Bronchial epithelial cell (primary cell): ENCODE measurements around the gene MICAL1. TPM values are rescaled to one million over a fixed set of nuclear protein-coding genes. Genes with fewer than 3 reads are reported as not detected.

Experiments
- DNase-seq: peaks from one replicate; pipeline ENCODE4 v3.0.0-alpha.2; 2010; ENCODE audit warnings: low read depth
- FAIRE-seq: peaks from 2 replicates; lab custom pipeline; 2011; peaks lifted over from hg19 to GRCh38; lab: Jason Lieb, UNC
- H3K27me3 ChIP-seq: 2 replicates; pipeline ENCODE4 v1.5.1; 2011; ENCODE audit warnings: low read length; ENCODE audit not compliant: control insufficient read depth, insufficient read depth
- H3K36me3 ChIP-seq: 2 replicates; pipeline ENCODE4 v1.5.1; 2011; ENCODE audit warnings: low read length; ENCODE audit not compliant: control insufficient read depth, insufficient read depth
- H3K4me3 ChIP-seq: 2 replicates; pipeline ENCODE4 v1.5.1; 2011; ENCODE audit warnings: mild to moderate bottlenecking, low read depth, low read length, control low read depth
- CTCF ChIP-seq: IDR thresholded peaks from 2 replicates; pipeline ENCODE4 v1.5.1; 2011; ENCODE audit warnings: mild to moderate bottlenecking, moderate library complexity, low read length, control low read depth, inconsistent platforms; ENCODE audit not compliant: insufficient read depth, severe bottlenecking
- total RNA-seq: library from RNA; depleted of rRNA; stranded (reverse); fragments of >200 nt; gene quantifications from 2 replicates; pipeline ENCODE4 v1.2.1, GENCODE V29; 2014

Gene MICAL1
- total RNA-seq, 1 donor from 2014 or later: 14.2 TPM

DNA sequence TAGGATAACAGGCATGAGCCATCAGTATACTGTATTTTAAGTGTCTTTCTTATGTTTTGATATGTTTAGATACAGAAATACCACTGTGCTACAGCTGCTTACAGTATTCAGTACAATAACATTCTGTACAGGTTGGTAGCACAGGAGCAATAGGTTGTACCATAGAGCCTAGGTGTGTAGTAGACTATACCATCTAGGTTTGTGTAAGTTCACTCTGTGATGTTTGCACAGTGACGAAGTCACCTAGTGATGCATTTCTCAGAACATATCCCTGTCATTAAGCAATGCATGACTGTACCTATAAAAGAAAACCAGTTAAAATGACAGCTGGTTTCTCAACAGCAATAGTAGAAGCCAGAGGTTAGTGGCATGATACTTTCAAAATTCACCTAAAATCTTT is 30.5 kb upstream of the MICAL1 start:
- FAIRE-seq (no peak), DNase-seq (peak; percentile 94)
- Histone ChIP-seq H3K4me3 (no peak overlapping the region), H3K36me3 (peaks cover 4% of the 10 kb centered on the region), H3K27me3 (no peaks in the 10 kb centered on the region)
- TF ChIP-seq CTCF: no peak

- DNase-seq (peak; percentile 61), FAIRE-seq (no peak)
- no peaks in the 10 kb centered on the region for H3K27me3 ChIP-seq
- H3K36me3 ChIP-seq: peaks cover 7% of the 10 kb centered on the region
- TF ChIP-seq CTCF: no peak
- H3K4me3 ChIP-seq: no peak overlapping the region
Measured at GRCh38 chr6:109485266-109485935, 29.8 kb upstream of the MICAL1 start.

DNA sequence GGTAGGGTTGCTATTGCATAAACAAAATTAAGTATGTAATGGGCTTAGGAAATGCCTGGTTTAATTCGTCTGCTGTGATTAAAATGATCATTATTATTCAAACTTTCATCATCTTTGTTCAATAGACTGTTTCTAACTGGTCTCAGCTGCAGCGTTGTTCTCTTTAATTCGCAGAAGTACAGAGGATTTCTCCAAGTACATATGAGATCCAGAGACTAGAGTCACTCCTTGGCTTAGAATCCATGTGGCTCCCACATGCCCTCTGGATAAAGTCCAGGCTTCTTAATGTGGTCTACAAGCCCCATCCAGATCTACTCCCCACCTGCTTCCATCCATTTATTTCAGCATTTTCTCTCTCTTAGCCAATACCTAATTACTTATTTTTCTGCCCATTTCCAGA is 28.6 kb upstream of the MICAL1 start:
- FAIRE-seq (no peak), DNase-seq (no peak)
- no peak for TF ChIP-seq CTCF
- Histone ChIP-seq H3K27me3 (no peaks in the 10 kb centered on the region), H3K36me3 (peaks cover 7% of the 10 kb centered on the region), H3K4me3 (no peak overlapping the region)

DNA sequence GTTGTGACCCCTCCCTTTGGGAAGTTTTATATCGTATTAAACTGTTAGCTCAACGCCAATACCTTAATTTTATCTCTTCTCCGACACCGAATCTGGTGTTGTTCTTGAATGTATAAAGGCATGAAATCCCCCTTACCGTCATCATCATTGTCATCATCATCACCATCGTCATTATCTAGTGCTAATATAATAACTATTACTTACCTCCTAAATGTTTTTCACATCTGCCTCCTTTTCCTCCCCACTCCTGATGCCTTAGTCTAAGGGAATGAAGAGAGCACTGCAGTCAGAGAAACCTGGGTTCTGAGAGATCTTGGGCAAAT is 28.1 kb upstream of the MICAL1 start:
- no peak for FAIRE-seq
- DNase-seq: peak; percentile 33
- Histone ChIP-seq H3K4me3 (peak overlapping the region; percentile 21), H3K36me3 (peaks cover 7% of the 10 kb centered on the region), H3K27me3 (no peaks in the 10 kb centered on the region)
- no peak for TF ChIP-seq CTCF

GRCh38 chr6:109482905-109483734 is 27.5 kb upstream of the MICAL1 start, which contains the start of gene ZBTB24:
TSS of gene ZBTB24 (minus strand) at chr6:109483219. CDS start at chr6:109482026, 1,193 bp downstream.
- peaks cover 7% of the 10 kb centered on the region for H3K36me3 ChIP-seq
- DNase-seq: peak; percentile 63
- H3K27me3 ChIP-seq: no peaks in the 10 kb centered on the region
- TF ChIP-seq CTCF: no peak
- no peak for FAIRE-seq
- H3K4me3 ChIP-seq: peak within 1 kb of the TSS; percentile 62
